Natural killer cell (primary cell): ENCODE measurements around the gene CACFD1. TPM values are rescaled to one million over a fixed set of nuclear protein-coding genes. Genes with fewer than 3 reads are reported as not detected.

ENCODE experiments used
- ATAC-seq, 3 donors: fragments of 150-1000 bp in 2 of 3; fragments of 200-7000 bp in 1 of 3; cut with Tn5 transposase; 1 replicate in 1 of 3; 2 replicates in 2 of 3; pipeline ENCODE4 v1.10.0; 2021; ENCODE audit warnings: mild to moderate bottlenecking in 2 of 3, moderate library complexity in 2 of 3
- DNase-seq, 2 donors: peaks; one replicate each; pipeline versions ENCODE4 v3.0.0 to v3.0.0-alpha.2; 2013 to 2021; ENCODE audit warnings: mixed read lengths in 1 of 2
- H3K27ac ChIP-seq: one replicate; pipeline ENCODE4 v1.5.1; 2013; ENCODE audit warnings: mild to moderate bottlenecking, low read length
- H3K27me3 ChIP-seq: one replicate; pipeline ENCODE4 v1.6.1; 2013; ENCODE audit warnings: low read length; ENCODE audit not compliant: control insufficient read depth, insufficient read depth
- H3K36me3 ChIP-seq: one replicate; pipeline ENCODE4 v1.6.1; 2013; ENCODE audit warnings: low read length; ENCODE audit not compliant: control insufficient read depth, insufficient read depth
- H3K4me1 ChIP-seq: one replicate; pipeline ENCODE4 v1.6.1; 2013; ENCODE audit warnings: low read length; ENCODE audit not compliant: control insufficient read depth, insufficient read depth
- H3K4me3 ChIP-seq: one replicate; pipeline ENCODE4 v1.5.1; 2013; ENCODE audit warnings: low read length
- H3K9me3 ChIP-seq: one replicate; pipeline ENCODE4 v1.6.1; 2013; ENCODE audit warnings: low read length; ENCODE audit not compliant: control insufficient read depth, insufficient read depth
- H3K27ac Mint-ChIP-seq, 2 donors: one replicate each; pipeline ENCODE4 v1.8.0; 2022; ENCODE audit warnings: mild to moderate bottlenecking in 2 of 2, mixed read lengths in 2 of 2, moderate library complexity in 1 of 2
- H3K27me3 Mint-ChIP-seq, 2 donors: one replicate each; pipeline ENCODE4 v1.8.0; 2022; ENCODE audit warnings: low read depth in 2 of 2, mixed read lengths in 2 of 2
- H3K36me3 Mint-ChIP-seq: one replicate; pipeline ENCODE4 v1.8.0; 2022; ENCODE audit warnings: mixed read lengths
- H3K4me1 Mint-ChIP-seq, 2 donors: one replicate each; pipeline ENCODE4 v1.8.0; 2022; ENCODE audit warnings: mixed read lengths in 2 of 2
- H3K4me3 Mint-ChIP-seq: one replicate; pipeline ENCODE4 v1.8.0; 2022; ENCODE audit warnings: mild to moderate bottlenecking, moderate library complexity, mixed read lengths
- H3K9me3 Mint-ChIP-seq, 2 donors: one replicate each; pipeline ENCODE4 v1.8.0; 2022; ENCODE audit warnings: mixed read lengths in 2 of 2
- CTCF ChIP-seq: fragments of 200-600 bp; IDR thresholded peaks from one replicate; pipeline ENCODE4 v1.8.0; 2022; ENCODE audit warnings: antibody characterized with exemption
- WGBS: methylation state at CpG from one replicate; pipeline ENCODE4 v1.1.7; 2013; ENCODE audit warnings: missing lambda C conversion rate; ENCODE audit not compliant: insufficient coverage; 5-methylcytosine and 5-hydroxymethylcytosine counted together
- intact Hi-C: fragments of 100-400 bp; cut with micrococcal nuclease; formaldehyde crosslinking; loops from one replicate; pipeline ENCODE4 v1.14.2; 2022
- total RNA-seq, 4 donors: library from RNA; stranded (reverse); fragments of 120-200 nt in 1 of 4; gene quantifications; one replicate each; pipeline versions ENCODE4 v1.2.3 to v1.2.4, GENCODE V29; 2013 to 2022

Gene CACFD1
- total RNA-seq, 3 donors from 2014 or later (not counting 1 experiment from before 2014, with no cell fraction given), result 4.5 to 8.3 (median 5.4) TPM

GRCh38 chr9:133487331-133487725, 27.6 kb downstream of the CACFD1 start:
- H3K27ac Mint-ChIP-seq, result no peak overlapping the region

DNA sequence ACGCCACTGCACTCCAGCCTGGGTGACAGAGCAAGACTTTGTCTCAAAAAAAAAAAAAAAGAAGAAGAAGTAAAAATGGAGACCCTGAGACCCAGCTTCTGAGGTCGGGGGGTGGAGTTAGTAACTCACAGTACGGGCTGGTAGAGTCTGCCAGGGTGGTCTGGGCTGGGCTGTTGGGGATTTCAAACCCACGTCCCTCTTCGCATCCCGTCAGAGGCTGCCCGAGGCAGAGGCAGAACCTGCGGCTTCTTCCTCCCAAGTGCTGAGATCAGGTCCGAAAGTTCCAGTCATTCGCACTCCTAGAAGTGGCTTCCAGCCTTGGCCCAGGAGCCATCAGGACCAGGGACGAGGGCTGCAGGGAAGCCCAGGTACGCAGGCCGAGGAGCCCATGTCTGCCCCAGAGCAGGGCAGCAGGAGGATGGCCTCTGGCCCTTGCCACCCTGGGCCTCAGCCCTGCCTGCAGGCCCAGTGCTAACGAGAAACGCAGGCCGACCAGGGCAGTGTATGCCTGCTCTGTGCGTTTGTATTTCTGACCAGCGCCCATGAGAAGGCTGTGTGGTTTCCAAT, 29.0 kb downstream of the CACFD1 start:
- no peak for ATAC-seq
- no peaks in the 10 kb centered on the region for H3K9me3 Mint-ChIP-seq
- H3K4me3 ChIP-seq, result no peak overlapping the region
- intact Hi-C loops, result no loop called here
- H3K4me3 Mint-ChIP-seq, result no peak overlapping the region
- TF ChIP-seq CTCF, result no peak
- DNase-seq, result no peak
- 89% methylated on average over 18 of the region's 18 CpGs for WGBS
- peaks cover 6% of the 10 kb centered on the region for H3K4me1 ChIP-seq
- H3K36me3 ChIP-seq, result no peaks in the 10 kb centered on the region
- no peaks in the 10 kb centered on the region for H3K27me3 ChIP-seq
- no peak overlapping the region for H3K27ac Mint-ChIP-seq
- no peak overlapping the region for H3K27ac ChIP-seq
- H3K4me1 Mint-ChIP-seq, result peaks cover 0 to 4% of the 10 kb centered on the region in 2 donors
- H3K27me3 Mint-ChIP-seq, result peaks cover 0 to 1% of the 10 kb centered on the region in 2 donors
- no peaks in the 10 kb centered on the region for H3K9me3 ChIP-seq
- no peaks in the 10 kb centered on the region for H3K36me3 Mint-ChIP-seq

More at GRCh38 chr9:133487331-133487725, 27.6 kb downstream of the CACFD1 start:
- Histone ChIP-seq H3K27me3 (no peaks in the 10 kb centered on the region), H3K27ac (no peak overlapping the region), H3K4me3 (no peak overlapping the region), H3K4me1 (peaks cover 6% of the 10 kb centered on the region), H3K9me3 (no peaks in the 10 kb centered on the region), H3K36me3 (no peaks in the 10 kb centered on the region)
- ATAC-seq, result no peak
- Mint-ChIP-seq H3K36me3 (no peaks in the 10 kb centered on the region), H3K4me1 (peaks cover 0 to 4% of the 10 kb centered on the region in 2 donors), H3K4me3 (no peak overlapping the region), H3K9me3 (no peaks in the 10 kb centered on the region), H3K27me3 (peaks cover 2 to 7% of the 10 kb centered on the region in 2 donors)
- no peak for TF ChIP-seq CTCF
- no peak for DNase-seq
- intact Hi-C loops, result no loop called here
- 87% methylated on average over 8 of the region's 8 CpGs for WGBS

- no peaks in the 10 kb centered on the region for H3K36me3 Mint-ChIP-seq
- Histone ChIP-seq H3K9me3 (no peaks in the 10 kb centered on the region), H3K27ac (no peak overlapping the region), H3K4me1 (peaks cover 6% of the 10 kb centered on the region), H3K36me3 (no peaks in the 10 kb centered on the region), H3K27me3 (no peaks in the 10 kb centered on the region), H3K4me3 (no peak overlapping the region)
- H3K27me3 Mint-ChIP-seq, result peaks cover 0 to 3% of the 10 kb centered on the region in 2 donors
- ATAC-seq (no peak), DNase-seq (no peak)
- TF ChIP-seq CTCF, result no peak
- intact Hi-C loops, result no loop called here
- H3K9me3 Mint-ChIP-seq, result no peaks in the 10 kb centered on the region
- H3K4me1 Mint-ChIP-seq, result peaks cover 0 to 4% of the 10 kb centered on the region in 2 donors
- H3K27ac Mint-ChIP-seq, result no peak overlapping the region
- no peak overlapping the region for H3K4me3 Mint-ChIP-seq
- 86% methylated on average over 18 of the region's 19 CpGs for WGBS
Observed at GRCh38 chr9:133489253-133490190, 29.7 kb downstream of the CACFD1 start.
